BLaER1 (cell line): ENCODE measurements around the gene JAK3.

ENCODE experiments used
- H3K27ac ChIP-seq: shearing (Covaris generic); formaldehyde crosslinking; 2 replicates; pipeline ENCODE4 v1.8.1; 2022
- H3K27me3 ChIP-seq: shearing (Covaris generic); formaldehyde crosslinking; 2 replicates; pipeline ENCODE4 v1.8.1; 2022
- H3K36me3 ChIP-seq: shearing (Covaris generic); formaldehyde crosslinking; 2 replicates; pipeline ENCODE4 v1.8.1; 2022
- H3K4me1 ChIP-seq: shearing (Covaris generic); formaldehyde crosslinking; 2 replicates; pipeline ENCODE4 v1.8.1; 2022
- H3K4me2 ChIP-seq: shearing (Covaris generic); formaldehyde crosslinking; 2 replicates; pipeline ENCODE4 v1.8.1; 2022
- H3K4me3 ChIP-seq: shearing (Covaris generic); formaldehyde crosslinking; 2 replicates; pipeline ENCODE4 v1.8.1; 2022
- H3K9ac ChIP-seq: shearing (Covaris generic); formaldehyde crosslinking; 2 replicates; pipeline ENCODE4 v1.8.1; 2022
- H3K9me3 ChIP-seq: shearing (Covaris generic); formaldehyde crosslinking; 2 replicates; pipeline ENCODE4 v1.8.1; 2022
- H4K20me1 ChIP-seq: shearing (Covaris generic); formaldehyde crosslinking; 2 replicates; pipeline ENCODE4 v1.8.1; 2022
- Cebpa-rat ChIP-seq: shearing (Covaris generic); IDR thresholded peaks from 2 replicates; pipeline ENCODE4 v1.8.1; 2022

JAK3 gene

DNA sequence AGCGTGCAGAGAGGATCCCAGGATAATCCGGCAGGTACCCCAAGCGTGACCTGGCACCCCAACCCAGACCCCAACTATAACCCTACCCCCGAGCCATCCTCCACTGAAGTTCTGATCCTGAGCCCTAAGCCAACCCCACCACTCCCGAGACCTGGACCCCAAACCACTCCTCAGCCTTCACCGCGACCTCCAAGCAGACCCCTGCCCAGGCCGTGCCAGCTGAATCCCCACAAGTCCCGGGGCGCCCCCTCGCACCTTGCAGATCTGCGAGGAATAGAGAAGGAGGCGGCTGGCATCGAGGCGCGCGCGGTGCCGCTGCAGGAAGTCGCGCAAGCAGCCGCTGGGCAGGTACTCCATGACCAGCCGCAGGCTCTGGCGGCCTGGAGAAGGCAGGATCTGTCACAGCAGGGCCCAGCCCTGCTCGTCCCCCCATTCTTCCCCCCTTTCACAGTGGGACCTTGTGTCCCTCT lies 16.3 kb downstream of the JAK3 start:
- Histone ChIP-seq H3K4me2 (no peak overlapping the region), H4K20me1 (no peaks in the 10 kb centered on the region), H3K27ac (no peak overlapping the region), H3K9me3 (peaks cover 6% of the 10 kb centered on the region; the same call in 1 of the 2 replicates), H3K36me3 (peaks cover 83% of the 10 kb centered on the region), H3K27me3 (no peaks in the 10 kb centered on the region), H3K4me3 (no peak overlapping the region), H3K9ac (no peak overlapping the region), H3K4me1 (no peaks in the 10 kb centered on the region; the same call in 1 of the 2 replicates)
- no peak for TF ChIP-seq Cebpa-rat

DNA sequence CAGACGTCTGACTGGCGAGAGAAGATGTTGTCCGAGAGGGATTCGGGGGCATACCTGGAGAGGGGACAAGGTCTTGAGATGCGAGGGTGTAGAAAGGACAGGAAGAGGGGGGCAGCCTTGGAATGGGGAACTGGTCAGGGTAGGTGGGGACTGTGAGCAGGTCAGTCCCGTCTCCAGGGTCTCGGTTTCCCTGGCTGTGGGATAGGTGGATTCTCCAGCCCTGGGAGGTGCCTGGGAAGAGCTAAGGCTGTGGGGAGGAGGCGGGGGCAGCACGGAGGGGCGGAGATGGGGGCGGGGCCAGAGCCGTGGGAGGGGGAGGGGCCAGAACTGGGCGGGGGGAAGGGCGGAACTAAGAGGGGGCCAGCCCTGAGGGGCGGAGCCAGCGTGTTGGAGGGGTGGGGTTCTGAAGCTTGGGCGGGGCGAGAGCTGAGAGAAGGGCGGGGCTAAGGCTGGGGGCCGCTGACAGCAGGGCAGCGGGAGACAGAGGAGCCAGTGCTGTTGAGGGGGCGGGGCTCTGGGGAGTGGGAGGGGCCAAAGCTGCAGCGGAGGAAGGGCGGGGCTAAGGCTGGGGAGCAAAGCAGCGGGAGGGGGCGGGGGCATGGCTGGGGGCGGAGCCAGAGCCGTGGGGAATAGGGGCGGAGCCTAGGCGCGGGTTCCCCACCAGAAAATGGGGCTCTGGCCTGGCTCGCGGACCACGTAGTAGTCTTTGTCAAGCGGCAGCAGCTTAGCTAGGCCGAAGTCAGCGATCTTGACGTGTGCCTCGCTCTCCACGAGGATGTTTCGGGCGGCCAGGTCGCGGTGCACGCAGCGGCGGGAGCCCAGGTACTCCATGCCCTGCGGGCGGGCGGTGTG lies 17.0 kb downstream of the JAK3 start:
- no peaks in the 10 kb centered on the region; the same call in 1 of the 2 replicates for H3K4me1 ChIP-seq
- H3K27ac ChIP-seq = no peak overlapping the region
- H3K9ac ChIP-seq = no peak overlapping the region
- H4K20me1 ChIP-seq = no peaks in the 10 kb centered on the region
- peaks cover 82% of the 10 kb centered on the region for H3K36me3 ChIP-seq
- H3K9me3 ChIP-seq = peaks cover 6% of the 10 kb centered on the region; the same call in 1 of the 2 replicates
- H3K4me3 ChIP-seq = no peak overlapping the region
- no peak overlapping the region for H3K4me2 ChIP-seq
- no peaks in the 10 kb centered on the region for H3K27me3 ChIP-seq
- TF ChIP-seq Cebpa-rat = no peak

DNA sequence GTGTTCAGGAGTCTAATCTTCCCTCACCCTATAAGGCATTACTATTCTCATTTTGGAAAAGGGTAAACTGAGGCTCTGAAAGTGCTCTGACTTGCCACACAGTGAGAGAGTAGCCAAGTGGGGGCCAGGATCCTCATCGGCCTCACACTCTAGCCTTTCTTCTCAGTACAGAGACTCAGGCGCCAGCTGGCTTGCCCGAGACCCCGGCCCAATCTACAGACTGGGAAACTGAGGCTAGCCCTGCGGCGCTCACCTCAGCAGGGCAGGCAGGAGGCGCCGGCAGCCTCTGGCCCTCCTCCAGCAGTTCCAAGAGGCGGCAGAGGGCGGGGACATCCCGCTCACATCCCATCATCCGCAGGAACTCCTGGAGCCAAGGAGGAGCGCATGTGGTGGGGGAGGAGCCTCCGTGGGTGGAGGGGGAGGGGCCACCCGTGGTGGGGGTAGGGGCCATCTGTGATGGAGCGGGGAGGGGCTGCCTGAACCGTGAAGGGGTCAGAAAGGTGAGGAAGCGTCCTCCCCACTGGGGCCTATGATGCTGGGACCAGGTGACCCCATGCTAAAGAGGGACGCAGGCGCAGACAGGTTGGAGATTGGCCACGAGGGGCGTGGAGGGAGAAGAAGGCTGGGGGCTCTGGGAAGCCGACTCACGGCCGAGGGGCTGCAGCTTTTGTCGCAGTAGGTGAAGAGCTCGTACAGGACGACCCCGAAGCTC lies 17.8 kb downstream of the JAK3 start:
- Histone ChIP-seq H4K20me1 (no peaks in the 10 kb centered on the region), H3K4me2 (no peak overlapping the region), H3K9me3 (peaks cover 6% of the 10 kb centered on the region; the same call in 1 of the 2 replicates), H3K4me1 (no peaks in the 10 kb centered on the region), H3K36me3 (peaks cover 79% of the 10 kb centered on the region), H3K27ac (no peak overlapping the region), H3K4me3 (no peak overlapping the region), H3K9ac (no peak overlapping the region), H3K27me3 (no peaks in the 10 kb centered on the region)
- no peak for TF ChIP-seq Cebpa-rat

DNA sequence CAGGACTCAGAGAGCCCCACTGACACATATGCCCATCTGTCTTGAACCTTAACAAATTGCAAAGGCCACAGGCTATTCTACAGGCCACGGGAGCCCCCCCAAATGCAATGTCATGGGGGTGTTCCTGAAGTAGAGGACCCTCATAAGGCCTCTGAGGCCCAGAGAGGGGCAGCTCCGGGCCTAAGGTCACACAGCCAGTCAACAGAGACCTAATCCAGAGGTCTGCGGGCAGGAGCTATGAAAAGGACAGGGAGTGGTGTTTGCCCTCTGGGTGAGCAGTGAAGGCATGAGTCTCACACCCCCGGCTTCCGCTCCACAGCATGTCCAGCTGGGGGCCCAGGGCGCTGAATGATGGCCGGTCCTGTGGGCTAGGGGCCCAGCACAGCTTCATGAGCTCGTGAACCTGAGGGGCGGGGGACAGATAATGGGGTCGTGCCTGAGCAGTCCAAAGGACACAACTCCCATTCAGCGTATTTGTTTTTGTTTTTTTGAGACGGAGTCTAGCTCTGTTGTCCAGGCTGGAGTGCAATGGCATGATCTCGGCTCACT lies 21.2 kb downstream of the JAK3 start:
- Histone ChIP-seq H3K4me2 (no peak overlapping the region), H3K4me1 (no peaks in the 10 kb centered on the region), H3K4me3 (no peak overlapping the region), H3K36me3 (peaks cover 48% of the 10 kb centered on the region), H4K20me1 (no peaks in the 10 kb centered on the region), H3K27ac (no peak overlapping the region), H3K9me3 (peaks cover 5% of the 10 kb centered on the region; the same call in 1 of the 2 replicates), H3K9ac (no peak overlapping the region), H3K27me3 (no peaks in the 10 kb centered on the region)
- no peak for TF ChIP-seq Cebpa-rat

DNA sequence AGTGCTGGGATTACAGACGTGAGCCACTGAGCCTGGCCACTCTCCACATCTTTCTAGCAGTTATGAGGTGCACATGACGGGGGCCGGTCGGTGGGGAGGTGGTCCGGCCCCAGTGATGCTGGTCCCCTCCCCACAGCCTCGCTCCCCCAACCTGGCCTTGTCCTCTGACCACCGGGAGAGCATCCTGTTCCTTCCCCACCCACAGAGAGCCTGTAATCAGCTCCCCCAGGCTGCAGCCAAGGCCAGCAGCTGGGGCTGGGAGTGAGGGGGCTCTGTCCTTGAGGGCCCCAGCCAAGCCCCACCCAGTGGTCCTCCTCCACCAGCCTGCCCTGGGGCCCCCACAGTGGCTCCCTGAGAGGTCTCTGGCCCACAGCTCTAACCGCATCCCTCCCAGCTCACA lies 23.4 kb downstream of the JAK3 start:
- TF ChIP-seq Cebpa-rat = no peak

DNA sequence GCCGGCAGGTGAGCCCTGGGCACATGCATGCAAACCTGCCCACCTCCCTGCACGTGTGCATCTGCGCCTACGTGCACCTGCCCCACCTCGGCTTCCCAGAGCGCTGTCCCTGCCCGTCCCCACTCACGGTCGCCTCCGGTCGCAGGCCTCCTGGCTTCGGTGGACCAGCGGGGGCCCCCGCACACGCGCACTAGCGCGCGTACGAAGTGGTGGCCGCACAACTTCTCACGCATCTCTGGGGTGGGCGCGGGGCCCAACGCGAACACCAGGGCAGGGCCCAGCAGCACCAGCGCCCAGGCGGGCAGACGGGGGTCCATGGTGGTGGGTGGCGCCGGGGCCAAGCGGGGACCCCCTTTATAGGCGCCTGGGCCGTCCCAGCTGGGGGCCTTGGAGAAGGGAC lies 26.6 kb downstream of the JAK3 start, which contains the start of gene INSL3:
Gene INSL3, minus strand, starts transcription at position 330 of the 400 bp plus-strand sequence. Its CDS starts 13 bp downstream, at position 317.
- H3K9me3 ChIP-seq = no peaks in the 10 kb centered on the region
- no peaks in the 10 kb centered on the region for H3K4me1 ChIP-seq
- no peaks in the 10 kb centered on the region for H3K27me3 ChIP-seq
- H3K9ac ChIP-seq = no peak within 1 kb of the TSS
- H3K4me2 ChIP-seq = no peak within 1 kb of the TSS
- H4K20me1 ChIP-seq = no peaks in the 10 kb centered on the region
- H3K27ac ChIP-seq = no peak within 1 kb of the TSS
- H3K4me3 ChIP-seq = no peak within 1 kb of the TSS
- H3K36me3 ChIP-seq = peaks cover 11% of the 10 kb centered on the region; the same call in 1 of the 2 replicates
- no peak for TF ChIP-seq Cebpa-rat

More for the DNA sequence above, 23.4 kb downstream of the JAK3 start:
- Histone ChIP-seq H4K20me1 (no peaks in the 10 kb centered on the region), H3K27ac (no peak overlapping the region), H3K9me3 (no peaks in the 10 kb centered on the region), H3K9ac (no peak overlapping the region), H3K27me3 (no peaks in the 10 kb centered on the region), H3K4me1 (no peaks in the 10 kb centered on the region), H3K36me3 (peaks cover 30% of the 10 kb centered on the region), H3K4me3 (no peak overlapping the region), H3K4me2 (no peak overlapping the region)

DNA sequence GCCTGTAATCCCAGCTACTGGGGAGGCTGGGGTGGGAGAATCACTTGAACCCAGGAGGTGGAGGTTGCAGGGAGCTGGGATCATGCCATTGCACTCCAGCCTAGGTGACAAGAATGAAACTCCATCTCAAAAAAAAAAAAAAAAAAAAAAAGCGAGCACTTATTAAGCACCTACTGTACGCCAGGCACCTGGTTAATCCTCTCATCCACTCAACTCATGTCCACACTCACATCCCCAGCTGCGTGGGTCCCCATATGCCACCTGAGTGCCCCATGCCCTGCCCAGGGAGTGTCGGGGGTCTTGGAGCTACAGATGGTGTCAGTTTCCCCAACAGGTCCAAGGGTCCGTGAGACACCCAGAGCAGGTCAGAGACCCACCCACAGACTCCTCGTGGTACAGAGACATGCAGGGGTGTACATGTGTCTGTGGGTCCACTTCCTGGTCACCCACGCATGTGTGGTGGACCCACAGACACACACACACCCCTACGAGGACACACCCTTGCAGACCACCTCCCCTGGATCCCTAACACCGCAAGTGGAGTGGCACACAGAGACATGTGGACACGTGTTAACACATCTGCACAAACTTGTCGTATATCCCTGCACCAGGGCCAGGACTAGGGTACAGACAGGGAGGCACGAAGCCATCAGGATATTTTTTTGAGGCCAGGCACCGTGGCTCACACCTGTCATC lies 30.0 kb downstream of the JAK3 start:
- Histone ChIP-seq H4K20me1 (no peaks in the 10 kb centered on the region), H3K4me1 (no peaks in the 10 kb centered on the region), H3K9ac (no peak overlapping the region), H3K4me2 (no peak overlapping the region), H3K9me3 (no peaks in the 10 kb centered on the region), H3K27me3 (no peaks in the 10 kb centered on the region), H3K4me3 (no peak overlapping the region), H3K27ac (no peak overlapping the region), H3K36me3 (no peaks in the 10 kb centered on the region)
- no peak for TF ChIP-seq Cebpa-rat

DNA sequence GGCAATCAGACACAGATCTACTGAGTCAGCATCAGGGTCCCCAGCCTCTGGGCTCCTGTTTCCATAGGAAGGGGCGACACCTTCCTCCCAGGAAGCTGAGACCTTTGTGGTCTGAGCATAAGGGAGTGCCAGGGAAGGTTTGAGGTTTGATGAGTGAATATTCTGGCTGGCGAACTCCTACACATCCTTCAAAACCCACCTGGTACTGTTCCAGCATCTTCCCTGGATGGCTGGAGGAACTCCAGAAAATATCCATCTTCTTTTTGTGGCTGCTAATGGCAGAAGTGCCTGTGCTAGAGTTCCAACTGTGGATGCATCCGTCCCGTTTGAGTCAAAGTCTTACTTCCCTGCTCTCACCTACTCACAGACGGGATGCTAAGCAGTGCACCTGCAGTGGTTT lies 35.7 kb downstream of the JAK3 start:
- Histone ChIP-seq H3K4me1 (no peaks in the 10 kb centered on the region), H3K4me2 (no peak overlapping the region), H4K20me1 (no peaks in the 10 kb centered on the region), H3K27ac (no peak overlapping the region), H3K4me3 (no peak overlapping the region), H3K36me3 (no peaks in the 10 kb centered on the region), H3K9ac (no peak overlapping the region), H3K27me3 (peaks cover 8% of the 10 kb centered on the region; the same call in 1 of the 2 replicates), H3K9me3 (no peaks in the 10 kb centered on the region)
- no peak for TF ChIP-seq Cebpa-rat

DNA sequence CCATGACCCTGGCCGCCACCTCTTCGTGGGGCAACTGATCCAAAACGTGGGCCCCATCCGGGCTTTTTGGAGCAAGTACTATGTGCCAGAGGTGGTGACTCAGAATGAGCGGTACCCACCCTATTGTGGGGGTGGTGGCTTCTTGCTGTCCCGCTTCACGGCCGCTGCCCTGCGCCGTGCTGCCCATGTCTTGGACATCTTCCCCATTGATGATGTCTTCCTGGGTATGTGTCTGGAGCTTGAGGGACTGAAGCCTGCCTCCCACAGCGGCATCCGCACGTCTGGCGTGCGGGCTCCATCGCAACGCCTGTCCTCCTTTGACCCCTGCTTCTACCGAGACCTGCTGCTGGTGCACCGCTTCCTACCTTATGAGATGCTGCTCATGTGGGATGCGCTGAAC lies 36.1 kb downstream of the JAK3 start:
- no peak overlapping the region for H3K4me3 ChIP-seq
- H3K27ac ChIP-seq = no peak overlapping the region
- H3K9me3 ChIP-seq = no peaks in the 10 kb centered on the region
- H3K4me1 ChIP-seq = no peaks in the 10 kb centered on the region
- H3K36me3 ChIP-seq = no peaks in the 10 kb centered on the region
- H3K27me3 ChIP-seq = peaks cover 8% of the 10 kb centered on the region; the same call in 1 of the 2 replicates
- H3K9ac ChIP-seq = no peak overlapping the region
- no peak for TF ChIP-seq Cebpa-rat
- no peaks in the 10 kb centered on the region for H4K20me1 ChIP-seq
- H3K4me2 ChIP-seq = no peak overlapping the region
